Smooth muscle cell (in vitro differentiated cells): Measurements from ENCODE around the gene INO80. TPM values are rescaled to one million over a fixed set of nuclear protein-coding genes. Genes with fewer than 3 reads are reported as not detected.

Source experiments
- DNase-seq: peaks from one replicate; lab custom pipeline; 2025; ENCODE audit not compliant: unreplicated experiment; lab: John Stamatoyannopoulos, UW
- H2AFZ ChIP-seq: fragments of 200-600 bp; sonication (generic); 2 replicates; pipeline ENCODE4 v1.6.0; 2016; ENCODE audit warnings: antibody characterized with exemption, low read depth, mild to moderate bottlenecking
- H3F3A ChIP-seq: fragments of 200-600 bp; sonication (generic); 2 replicates; pipeline ENCODE4 v1.6.0; 2017; ENCODE audit warnings: antibody characterized with exemption, low read depth
- H3K27ac ChIP-seq: fragments of 200-600 bp; sonication (generic); 2 replicates; pipeline ENCODE4 v1.5.1; 2016; ENCODE audit warnings: low read depth, mild to moderate bottlenecking
- H3K27me3 ChIP-seq: fragments of 200-600 bp; sonication (generic); 2 replicates; pipeline ENCODE4 v1.6.1; 2016; ENCODE audit warnings: low read depth, mild to moderate bottlenecking
- H3K36me3 ChIP-seq: fragments of 200-600 bp; sonication (generic); 2 replicates; pipeline ENCODE4 v1.5.1; 2016; ENCODE audit warnings: low read depth
- H3K4me1 ChIP-seq: fragments of 200-600 bp; sonication (generic); 2 replicates; pipeline ENCODE4 v1.5.1; 2016; ENCODE audit warnings: low read depth
- H3K4me2 ChIP-seq: fragments of 200-600 bp; sonication (generic); 2 replicates; pipeline ENCODE4 v1.6.0; 2016; ENCODE audit warnings: mild to moderate bottlenecking
- H3K4me3 ChIP-seq: fragments of 200-600 bp; sonication (generic); 2 replicates; pipeline ENCODE4 v1.5.1; 2016; ENCODE audit warnings: mild to moderate bottlenecking
- H3K79me2 ChIP-seq: fragments of 200-600 bp; sonication (generic); 2 replicates; pipeline ENCODE4 v1.6.0; 2016; ENCODE audit warnings: low read depth, mild to moderate bottlenecking
- H3K9ac ChIP-seq: fragments of 200-600 bp; sonication (generic); 2 replicates; pipeline ENCODE4 v1.6.0; 2016; ENCODE audit warnings: low read depth
- H3K9me3 ChIP-seq: fragments of 200-600 bp; sonication (generic); replicated peaks from 2 replicates; pipeline ENCODE4 v1.5.1; 2016; ENCODE audit warnings: low read depth
- H4K20me1 ChIP-seq: fragments of 200-600 bp; sonication (generic); 2 replicates; pipeline ENCODE4 v1.6.0; 2016; ENCODE audit warnings: low read depth
- CTCF ChIP-seq: fragments of 200-600 bp; sonication (generic); IDR thresholded peaks from 2 replicates; pipeline ENCODE4 v1.5.1; 2017; ENCODE audit warnings: borderline replicate concordance, mild to moderate bottlenecking, antibody characterized with exemption; ENCODE audit not compliant: insufficient read depth, poor library complexity, severe bottlenecking
- WGBS: methylation state at CpG from one replicate; pipeline ENCODE4 v1.1.7; 2016; ENCODE audit warnings: low lambda C conversion rate; 5-methylcytosine and 5-hydroxymethylcytosine counted together
- polyA plus RNA-seq: library from polyadenylated mRNA; unstranded; fragments of >200 nt; fragmentation: Nextera tagmentation; extraction: Ambion mirVana; gene quantifications from 2 replicates; pipeline ENCODE4 v1.2.1, GENCODE V29; 2016
- total RNA-seq: library from RNA; depleted of rRNA; stranded (reverse); fragments of >200 nt; gene quantifications from 2 replicates; pipeline ENCODE4 v1.2.3, GENCODE V29; 2014

INO80 gene
- total and polyA plus RNA-seq, 2 experiments from 2014 or later: 4.4 to 8.3 TPM

- Histone ChIP-seq H3K9ac (no peak overlapping the region), H3K4me2 (no peak overlapping the region), H3K79me2 (no peaks in the 10 kb centered on the region), H3F3A (no peaks in the 10 kb centered on the region), H3K36me3 (peaks cover 7% of the 10 kb centered on the region), H3K27me3 (no peaks in the 10 kb centered on the region), H3K27ac (no peak overlapping the region), H4K20me1 (no peaks in the 10 kb centered on the region), H3K4me1 (no peaks in the 10 kb centered on the region), H2AFZ (no peak overlapping the region), H3K9me3 (no peaks in the 10 kb centered on the region), H3K4me3 (no peak overlapping the region)
- DNase-seq: no peak
- no peak for TF ChIP-seq CTCF
- 97% methylated on average over 4 of the region's 4 CpGs for WGBS
These were observed 137.5 kb downstream of the INO80 start for GRCh38 chr15:40978562-40978961.

- no peak overlapping the region for H3K4me3 ChIP-seq
- DNase-seq: no peak
- no peak overlapping the region for H2AFZ ChIP-seq
- no peak overlapping the region for H3K27ac ChIP-seq
- no peaks in the 10 kb centered on the region for H3K27me3 ChIP-seq
- no peak overlapping the region for H3K4me2 ChIP-seq
- H3K9ac ChIP-seq: no peak overlapping the region
- WGBS: 87% methylated on average over 2 of the region's 2 CpGs
- no peaks in the 10 kb centered on the region for H4K20me1 ChIP-seq
- no peak for TF ChIP-seq CTCF
- H3K9me3 ChIP-seq: no peaks in the 10 kb centered on the region
- H3K4me1 ChIP-seq: no peaks in the 10 kb centered on the region
- no peaks in the 10 kb centered on the region for H3F3A ChIP-seq
- H3K79me2 ChIP-seq: no peaks in the 10 kb centered on the region
- H3K36me3 ChIP-seq: peaks cover 6% of the 10 kb centered on the region
These were observed 137.9 kb downstream of the INO80 start for GRCh38 chr15:40978141-40978540.

- Histone ChIP-seq H3K4me3 (no peak overlapping the region), H3K4me2 (no peak overlapping the region), H2AFZ (no peak overlapping the region), H3K9ac (no peak overlapping the region), H3K27ac (no peak overlapping the region), H3K36me3 (no peaks in the 10 kb centered on the region), H3K9me3 (no peaks in the 10 kb centered on the region), H3F3A (no peaks in the 10 kb centered on the region), H3K4me1 (no peaks in the 10 kb centered on the region), H3K27me3 (no peaks in the 10 kb centered on the region), H4K20me1 (no peaks in the 10 kb centered on the region), H3K79me2 (no peaks in the 10 kb centered on the region)
- no peak for TF ChIP-seq CTCF
- WGBS: 97% methylated on average over 7 of the region's 7 CpGs
- no peak for DNase-seq
These were observed 139.3 kb downstream of the INO80 start for GRCh38 chr15:40976819-40977218.

- H3K36me3 ChIP-seq: no peaks in the 10 kb centered on the region
- DNase-seq: no peak
- no peaks in the 10 kb centered on the region for H4K20me1 ChIP-seq
- H3K27ac ChIP-seq: no peak overlapping the region
- H3K9me3 ChIP-seq: no peaks in the 10 kb centered on the region
- H2AFZ ChIP-seq: no peak overlapping the region
- no peak overlapping the region for H3K4me2 ChIP-seq
- H3K4me1 ChIP-seq: no peaks in the 10 kb centered on the region
- no peak overlapping the region for H3K9ac ChIP-seq
- H3F3A ChIP-seq: no peaks in the 10 kb centered on the region
- H3K27me3 ChIP-seq: no peaks in the 10 kb centered on the region
- 90% methylated on average over 4 of the region's 4 CpGs for WGBS
- H3K79me2 ChIP-seq: no peaks in the 10 kb centered on the region
- no peak for TF ChIP-seq CTCF
- no peak overlapping the region for H3K4me3 ChIP-seq
These were observed 141.2 kb downstream of the INO80 start for GRCh38 chr15:40974879-40975278.
